Activated naive CD4-positive, alpha-beta T cell treated with anti-CD3 and anti-CD28 coated beads, Interleukin-2, amount 50 U/mL, for 16 hours (primary cell): ENCODE data around the gene CCDC183.
"Not testable (repeated sequence)": the region's sequence is repeated elsewhere in the genome, so short reads cannot be mapped to it uniquely, and the experiment has no call there.

Source experiments
- DNase-seq: peaks from one replicate; pipeline ENCODE4 v3.0.0-alpha.2; 2020

CCDC183 gene

DNA sequence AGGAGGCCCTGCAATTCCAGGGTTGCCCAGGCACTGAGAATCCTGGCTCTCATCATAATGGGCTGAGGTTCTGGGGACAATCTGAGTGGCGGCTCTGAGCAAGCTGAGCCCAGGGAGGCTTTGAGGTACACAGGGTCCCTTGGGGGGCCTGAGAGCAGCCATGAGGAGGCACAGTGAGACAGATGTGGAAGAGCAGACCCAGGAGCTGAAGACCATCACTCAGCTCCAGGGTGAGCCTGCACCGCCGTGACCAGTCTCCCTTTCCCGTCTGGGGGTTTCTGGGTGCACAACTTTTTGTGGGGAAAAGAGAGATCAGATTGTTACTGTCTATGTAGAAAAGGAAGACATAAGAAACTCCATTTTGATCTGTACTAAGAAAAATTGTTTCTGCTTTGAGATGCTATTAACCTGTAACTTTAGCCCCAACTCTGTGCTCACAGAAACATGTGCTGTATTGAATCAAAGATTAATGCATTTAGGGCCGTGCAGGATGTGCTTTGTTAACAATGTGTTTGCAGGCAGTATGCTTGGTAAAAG is at the start of gene CCDC183:
Gene CCDC183 (plus strand): TSS at position 101 of the 537 bp plus-strand sequence. CDS start 60 bp downstream, at position 161.
- DNase-seq, result no peak

DNA sequence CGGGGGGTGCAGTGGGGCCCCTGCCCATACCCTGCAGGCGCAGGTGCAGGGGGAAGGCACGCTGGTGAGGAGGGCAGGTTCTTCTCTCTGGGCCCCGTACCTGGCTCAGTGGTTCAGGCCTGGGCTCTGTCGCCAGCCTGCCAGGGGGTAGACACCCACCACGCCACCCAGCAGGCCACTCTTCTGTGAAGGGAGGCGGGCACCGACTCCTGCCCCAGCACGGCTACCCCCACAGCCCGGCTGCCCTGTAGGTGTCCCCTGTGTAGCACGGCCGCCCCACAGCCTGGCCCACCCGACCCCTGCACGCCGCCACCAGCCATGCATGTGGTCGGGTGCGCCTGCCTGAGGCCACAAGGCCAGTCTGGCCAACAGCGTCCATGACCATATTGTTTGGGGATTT is 49.5 kb upstream of the CCDC183 start:
- DNase-seq, result no peak

DNA sequence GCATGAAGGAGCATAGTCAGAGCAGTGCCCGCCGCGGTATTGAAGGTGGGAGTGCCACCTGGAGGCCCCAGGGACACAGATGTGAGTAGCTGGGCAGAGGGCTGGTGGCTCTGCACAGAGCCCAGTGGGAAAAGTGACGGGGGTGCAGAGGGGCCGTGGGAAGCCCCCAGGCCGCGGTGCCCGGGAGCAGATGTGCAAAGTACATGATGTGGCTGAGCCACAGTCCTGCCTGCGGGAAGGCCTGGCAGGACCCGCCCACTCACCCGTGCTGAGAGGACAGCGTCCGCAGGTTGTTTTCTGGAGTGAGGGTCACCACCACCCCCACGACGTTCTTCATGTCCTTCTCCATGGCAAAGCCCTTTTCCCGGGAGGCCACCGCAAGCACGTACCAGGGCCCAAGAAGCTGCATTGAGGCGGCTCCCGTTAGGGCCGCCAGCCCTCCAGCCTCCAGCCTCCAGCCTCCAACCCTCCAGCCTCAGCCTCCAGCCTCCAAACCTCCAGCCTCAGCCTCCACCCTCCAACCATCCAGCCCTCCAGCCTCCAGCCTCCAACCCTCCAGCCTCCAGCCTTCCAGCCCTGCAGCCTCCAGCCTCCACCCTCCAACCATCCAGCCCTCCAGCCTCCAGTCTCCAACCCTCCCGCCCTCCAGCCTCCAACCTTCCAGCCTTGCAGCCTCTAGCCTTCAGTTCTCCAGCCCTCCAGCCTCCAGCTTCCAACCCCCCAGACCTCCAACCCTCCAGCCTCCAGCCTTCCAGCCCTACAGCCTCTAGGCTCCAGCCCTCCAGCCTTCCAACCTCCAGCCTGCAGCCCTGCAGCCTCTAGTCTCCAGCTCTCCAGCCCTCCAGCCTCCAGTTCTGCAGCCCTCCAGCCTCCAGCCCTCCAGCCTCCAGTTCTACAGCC is 48.7 kb upstream of the CCDC183 start:
- DNase-seq, result no peak

DNA sequence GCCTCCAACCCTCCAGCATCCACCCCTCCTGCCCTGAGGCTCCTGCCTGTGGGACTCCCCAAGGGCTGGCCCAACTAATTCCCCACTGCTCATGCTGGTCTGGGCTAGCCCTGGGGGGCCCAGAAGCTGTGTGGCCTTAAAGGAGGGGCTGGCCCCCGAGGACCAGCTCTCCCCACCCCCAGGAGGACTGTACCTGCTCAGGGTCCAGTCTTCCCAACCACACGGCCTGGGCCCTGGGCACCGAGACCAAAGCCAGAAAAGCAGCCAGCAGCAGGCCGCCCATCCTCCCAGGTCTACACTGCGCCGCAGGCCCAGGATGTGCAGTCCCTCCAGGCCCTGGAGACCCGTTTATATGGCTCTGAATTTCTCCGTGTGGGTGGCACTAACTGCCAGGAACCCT is 47.9 kb upstream of the CCDC183 start, which contains the start of gene LCN6:
Gene LCN6 (minus strand): TSS at position 325 of the 400 bp plus-strand sequence. CDS start 42 bp downstream, at position 283.
- no peak for DNase-seq

DNA sequence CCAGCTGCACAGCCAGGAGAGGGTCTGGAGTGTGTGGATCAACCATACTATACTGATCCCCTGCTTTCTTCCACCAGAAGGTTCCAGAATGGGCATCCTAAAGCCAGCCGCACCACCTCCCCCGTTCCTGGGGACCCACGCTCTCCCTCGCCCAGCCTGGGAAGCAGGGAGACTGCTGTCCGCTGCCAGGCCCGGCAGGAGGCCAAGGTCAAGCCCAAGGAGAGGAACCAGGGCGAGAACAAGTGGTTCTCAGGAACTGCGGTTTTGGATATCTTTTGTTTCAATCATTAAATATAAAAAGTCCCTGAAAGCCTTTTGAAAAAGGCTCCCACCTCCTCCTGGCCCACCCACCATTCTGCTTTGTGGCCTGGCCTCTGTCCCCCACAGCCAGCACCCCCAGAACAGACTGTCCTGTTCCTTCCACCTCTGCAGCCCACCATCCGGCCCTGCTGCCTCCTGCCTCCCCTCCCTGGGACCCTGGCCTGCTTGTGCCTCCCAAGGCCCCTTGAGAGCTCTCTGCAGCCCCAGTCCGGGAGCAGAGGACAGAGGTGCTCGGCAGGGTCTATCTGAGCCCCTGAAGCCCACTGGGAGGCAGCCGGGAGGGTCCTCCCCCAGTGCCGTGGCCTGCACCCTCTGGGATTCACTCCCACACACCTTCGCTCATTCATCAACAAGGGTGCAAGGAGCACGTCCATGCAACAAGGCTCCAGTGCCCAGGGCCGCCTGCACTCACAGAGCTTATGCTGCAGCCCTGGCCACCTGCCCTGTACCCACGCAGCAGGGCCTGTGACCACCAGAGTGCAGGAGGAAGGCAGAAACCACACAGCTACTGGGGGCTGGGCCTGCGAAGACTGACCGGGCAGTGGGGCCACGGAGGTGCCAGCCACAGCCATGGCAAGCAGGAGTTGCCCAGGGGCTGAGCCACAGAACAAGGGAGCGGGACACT is 47.2 kb upstream of the CCDC183 start:
- no peak for DNase-seq

DNA sequence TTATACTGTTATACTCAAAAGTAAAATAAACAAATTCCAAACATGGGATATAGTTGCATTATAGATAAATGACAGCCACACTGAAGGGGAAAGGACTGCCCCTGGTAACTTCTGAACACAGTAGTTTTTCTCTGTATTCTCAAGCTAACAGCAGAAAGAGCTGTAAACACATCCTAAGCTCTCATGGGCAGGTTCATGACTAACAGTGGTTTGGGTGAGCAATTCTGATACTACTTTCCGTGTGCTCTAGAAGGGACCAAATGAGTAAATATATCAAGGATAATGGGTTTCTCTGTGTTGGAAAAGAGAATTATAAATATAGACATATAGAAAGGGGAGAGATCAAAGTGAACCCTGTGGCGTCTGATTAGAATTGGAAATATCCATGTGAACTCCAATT is 45.6 kb upstream of the CCDC183 start:
- DNase-seq, result no peak

DNA sequence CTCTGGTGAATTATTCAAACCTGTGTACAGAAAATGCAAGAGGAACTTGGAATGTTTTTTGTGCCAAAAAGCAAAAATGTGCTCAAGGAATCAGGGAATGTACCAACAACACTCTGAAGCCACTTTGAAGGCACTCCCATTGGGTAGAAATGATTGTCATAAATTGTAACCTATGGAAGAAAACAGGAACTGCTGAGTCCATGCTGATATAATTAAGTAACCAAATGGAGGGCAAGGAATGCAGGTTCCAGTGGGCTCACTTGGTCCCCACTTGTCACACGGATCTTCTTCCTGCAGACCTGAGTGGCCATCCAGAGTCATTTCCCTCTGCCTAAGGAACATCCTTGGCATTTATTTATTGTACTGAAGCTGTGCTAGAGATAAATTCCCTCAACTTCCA is 44.9 kb upstream of the CCDC183 start:
- no peak for DNase-seq

DNA sequence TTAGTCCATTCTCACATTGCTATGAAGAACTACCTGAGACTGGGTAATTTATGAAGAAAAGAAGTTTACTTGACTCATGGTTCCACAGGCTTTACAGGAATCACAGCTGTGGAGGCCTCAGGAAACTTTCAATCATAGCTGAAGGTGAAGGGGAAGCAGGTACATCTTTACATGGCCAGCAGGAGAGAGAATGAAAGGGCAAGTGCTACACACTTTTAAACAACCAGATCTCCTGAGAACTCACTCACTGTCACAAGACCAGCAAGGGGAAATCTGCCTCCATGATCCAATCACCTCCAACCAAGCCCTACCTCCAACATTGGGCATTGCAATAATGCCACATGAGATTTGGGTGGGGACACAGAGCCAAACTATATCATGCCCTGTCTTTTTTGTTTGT is 44.3 kb upstream of the CCDC183 start:
- DNase-seq, result no peak

DNA sequence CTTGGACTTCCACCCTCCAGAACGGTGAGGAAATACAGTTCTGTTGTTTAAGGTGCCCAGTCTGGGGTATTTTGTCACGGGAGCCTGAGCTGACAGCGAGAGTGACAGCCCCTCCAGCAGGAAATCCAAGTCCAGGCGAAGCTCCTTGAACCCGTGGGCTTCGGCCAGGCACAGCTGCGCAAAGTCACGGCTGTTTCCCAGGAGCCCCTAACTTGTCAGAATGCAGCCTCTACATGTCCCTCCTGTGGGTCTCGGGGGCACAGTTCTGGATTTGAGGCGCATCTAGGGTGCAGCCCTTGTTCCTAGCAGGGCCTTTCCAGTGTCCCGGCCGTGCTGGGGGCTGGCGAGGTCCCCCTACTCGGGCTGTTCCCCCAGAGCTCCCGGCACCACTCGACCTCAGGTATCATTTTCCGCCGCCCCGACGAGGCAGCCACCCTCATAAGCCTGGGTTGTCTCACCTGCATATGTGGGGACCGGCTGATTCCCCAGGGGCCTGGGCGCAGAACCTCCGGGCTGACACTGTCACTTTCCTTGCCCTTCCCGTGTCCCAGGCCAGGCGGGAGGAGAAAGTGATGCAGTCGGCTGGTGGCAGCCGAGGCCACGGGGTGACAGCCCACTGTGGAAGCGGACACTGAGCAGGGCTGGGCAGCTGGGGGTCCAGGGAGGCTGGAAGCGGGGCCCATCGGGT is 42.6 kb upstream of the CCDC183 start:
- DNase-seq, result no peak

DNA sequence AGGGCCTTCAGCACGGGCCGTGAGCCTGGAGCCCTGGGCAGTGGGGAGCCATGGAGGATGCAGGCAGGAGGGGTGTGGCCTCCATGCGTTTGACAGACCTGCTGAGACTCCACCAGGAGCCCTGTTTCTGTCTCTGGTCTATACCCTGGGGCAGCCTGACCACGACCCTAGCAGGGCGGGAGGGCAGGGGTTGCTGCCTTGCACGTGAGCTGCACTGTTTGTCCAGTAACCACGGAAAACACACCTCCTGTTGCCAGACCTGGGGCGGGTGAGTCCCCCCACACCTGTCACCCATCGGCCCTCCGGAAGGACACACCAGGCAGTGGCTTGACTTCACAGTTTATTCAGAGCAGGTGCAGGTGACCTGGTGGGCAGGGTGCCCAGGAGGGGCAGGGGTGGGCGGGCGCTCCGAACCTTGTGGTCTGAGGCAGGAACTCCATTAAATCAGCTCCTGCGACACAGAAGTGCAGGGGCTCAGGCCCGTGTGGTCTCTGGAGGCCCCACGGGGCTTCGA is 42.0 kb upstream of the CCDC183 start:
- DNase-seq, result no peak

DNA sequence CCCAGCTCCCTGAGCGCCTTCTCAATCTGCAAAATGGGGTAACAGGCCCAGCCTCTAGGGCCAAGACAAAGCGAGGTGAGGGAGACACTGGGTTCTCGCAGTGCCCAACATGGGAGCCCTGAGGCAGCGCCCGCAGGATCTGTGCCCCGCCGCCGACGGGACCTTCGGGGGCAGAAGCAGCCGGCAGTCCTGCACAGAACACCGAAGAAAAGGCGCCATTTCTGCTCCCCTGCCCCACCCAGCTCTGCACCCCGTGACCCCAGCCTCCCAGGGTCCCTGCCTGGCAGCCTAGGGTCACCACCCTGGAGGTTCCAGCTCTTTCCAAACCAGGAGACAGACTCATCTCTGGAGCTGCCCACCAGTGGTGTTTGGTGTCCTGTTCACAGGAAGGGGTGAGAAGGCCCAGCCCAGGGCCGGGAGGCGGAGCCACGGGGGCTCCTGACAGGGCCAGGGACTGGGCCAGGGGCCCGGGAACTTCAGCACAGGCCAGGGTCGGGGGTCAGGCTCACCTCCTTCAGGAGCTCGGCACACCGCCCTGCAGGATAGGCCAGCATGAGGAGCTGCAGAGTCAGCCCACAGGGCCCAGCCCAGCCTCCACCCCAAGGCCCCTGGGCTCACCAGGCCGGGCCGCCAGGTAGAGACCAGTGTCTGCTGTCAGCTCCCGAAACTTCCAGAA is 41.4 kb upstream of the CCDC183 start:
- no peak for DNase-seq

DNA sequence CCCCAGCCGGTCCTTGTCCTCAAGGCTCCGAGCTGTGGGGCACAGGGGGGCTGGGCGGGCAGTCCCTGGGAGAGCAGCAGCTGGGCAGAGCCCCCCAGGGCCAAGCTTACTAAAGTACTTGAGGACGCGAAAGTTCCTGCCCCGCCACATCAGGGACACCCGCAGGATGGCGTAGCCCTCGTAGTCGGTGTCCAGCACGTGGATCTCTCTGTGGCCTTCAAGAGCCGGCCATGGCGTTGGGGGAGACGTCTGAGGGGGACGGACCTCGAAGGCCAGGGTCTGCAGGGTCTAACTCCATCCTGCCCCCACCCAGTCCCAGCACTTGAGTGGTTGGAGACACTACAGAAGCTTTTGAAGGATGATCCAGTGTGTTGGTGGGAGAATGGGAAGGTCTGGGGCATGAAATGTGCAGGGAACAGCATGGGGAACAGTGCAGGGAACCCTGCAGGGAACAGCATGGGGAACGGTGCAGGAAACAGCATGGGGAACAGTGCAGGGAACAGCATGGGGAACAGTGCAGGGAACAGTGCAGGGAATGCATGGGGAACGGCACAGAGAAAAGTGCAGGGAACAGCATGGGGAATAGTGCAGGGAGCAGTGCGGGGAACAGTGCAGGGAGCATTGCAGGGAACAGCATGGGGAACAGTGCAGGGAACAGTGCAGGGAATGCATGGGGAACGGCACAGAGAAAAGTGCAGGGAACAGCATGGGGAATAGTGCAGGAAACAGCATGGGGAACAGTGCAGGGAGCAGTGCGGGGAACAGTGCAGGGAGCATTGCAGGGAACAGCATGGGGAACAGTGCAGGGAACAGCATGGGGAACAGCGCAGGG is 40.6 kb upstream of the CCDC183 start:
- not testable (repeated sequence) for DNase-seq

DNA sequence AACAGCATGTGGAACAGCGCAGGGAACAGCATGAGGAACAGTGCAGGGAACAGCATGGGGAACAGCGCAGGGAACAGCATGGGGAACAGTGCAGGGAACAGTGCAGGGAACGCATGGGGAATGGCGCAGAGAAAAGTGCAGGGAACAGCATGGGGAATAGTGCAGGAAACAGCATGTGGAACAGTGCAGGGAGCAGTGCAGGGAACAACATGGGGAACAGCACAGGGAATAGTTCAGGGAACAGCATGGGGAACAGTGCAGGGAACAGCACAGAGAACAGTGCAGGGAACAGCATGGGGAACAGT is 40.1 kb upstream of the CCDC183 start:
- no peak for DNase-seq

DNA sequence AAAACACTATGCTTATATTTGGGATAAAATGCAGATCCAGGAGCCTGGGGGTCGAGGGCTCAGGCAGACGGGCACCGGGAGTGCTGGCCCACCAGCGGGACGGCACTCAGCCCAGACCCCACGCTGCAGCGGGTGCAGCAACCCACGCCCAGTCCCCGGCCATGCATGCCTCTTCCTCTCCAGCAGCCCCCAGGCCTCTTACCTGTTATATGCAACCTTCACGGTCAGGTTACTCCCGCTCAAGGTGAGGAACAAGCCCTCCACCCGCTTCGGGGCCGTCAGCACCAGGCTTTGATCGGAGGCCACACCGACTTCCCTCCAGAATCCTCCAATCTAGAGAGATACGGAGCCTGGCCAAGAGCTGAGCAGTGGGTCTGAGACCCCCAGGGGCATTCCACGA is 39.3 kb upstream of the CCDC183 start:
- no peak for DNase-seq

DNA sequence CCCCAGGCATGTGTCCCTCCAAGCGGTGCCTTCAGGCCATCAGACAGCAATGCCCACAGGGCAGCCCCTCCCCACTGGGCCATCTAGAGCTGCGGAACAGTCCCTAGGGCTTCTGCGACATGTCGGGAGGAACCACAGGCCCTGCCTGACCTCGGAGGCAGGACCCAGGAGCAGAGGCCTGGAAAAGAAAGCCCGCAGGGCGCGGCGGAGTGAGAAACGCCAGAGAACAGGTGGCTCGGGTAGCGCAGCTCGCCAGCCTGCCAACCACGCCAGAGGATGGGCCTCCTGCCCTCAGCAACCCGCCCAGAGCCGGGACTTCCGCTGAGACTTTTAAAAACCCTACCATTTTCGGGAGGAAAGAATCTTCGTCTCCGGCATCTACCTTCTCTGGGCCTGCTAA is 38.8 kb upstream of the CCDC183 start:
- no peak for DNase-seq

DNA sequence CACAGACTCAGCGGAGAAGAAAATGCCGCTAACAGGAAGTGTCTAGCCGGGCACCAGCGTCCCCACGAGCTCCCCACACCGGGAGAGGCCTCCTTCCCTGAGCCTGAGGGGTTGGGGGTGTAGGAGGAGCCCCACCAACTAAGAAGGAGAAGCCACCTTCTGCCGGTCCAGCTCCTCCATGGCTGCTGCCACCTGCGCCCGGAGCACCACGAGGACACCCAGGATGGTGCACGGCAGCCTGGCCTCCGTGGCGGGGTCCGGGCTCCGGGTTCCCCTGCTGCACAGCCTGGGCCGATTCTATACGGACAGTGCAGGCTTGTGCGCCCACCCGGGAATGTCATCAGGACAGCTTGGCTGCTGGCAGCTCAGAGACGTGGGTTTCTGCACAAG is 38.4 kb upstream of the CCDC183 start:
- no peak for DNase-seq

DNA sequence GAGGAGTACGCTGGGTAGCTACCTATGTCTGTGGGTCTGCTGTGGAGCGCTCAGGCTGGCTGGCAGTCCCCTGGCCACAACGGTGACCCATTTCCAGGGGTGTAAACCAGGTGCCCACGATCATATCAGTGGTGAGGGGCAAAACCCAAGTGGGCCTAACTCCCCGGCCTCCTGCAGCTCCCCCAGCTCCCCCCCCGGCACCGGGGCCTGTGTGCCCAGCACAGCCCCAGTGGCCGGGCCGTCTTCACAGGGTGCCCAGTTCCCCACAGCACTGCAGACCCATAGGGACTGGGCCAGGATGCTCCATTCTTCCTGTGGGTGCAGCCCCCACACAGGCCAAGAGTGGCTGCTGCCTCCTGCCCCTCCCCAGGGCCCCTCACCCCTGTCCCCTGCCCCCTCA is 37.1 kb upstream of the CCDC183 start:
- DNase-seq, result no peak

DNA sequence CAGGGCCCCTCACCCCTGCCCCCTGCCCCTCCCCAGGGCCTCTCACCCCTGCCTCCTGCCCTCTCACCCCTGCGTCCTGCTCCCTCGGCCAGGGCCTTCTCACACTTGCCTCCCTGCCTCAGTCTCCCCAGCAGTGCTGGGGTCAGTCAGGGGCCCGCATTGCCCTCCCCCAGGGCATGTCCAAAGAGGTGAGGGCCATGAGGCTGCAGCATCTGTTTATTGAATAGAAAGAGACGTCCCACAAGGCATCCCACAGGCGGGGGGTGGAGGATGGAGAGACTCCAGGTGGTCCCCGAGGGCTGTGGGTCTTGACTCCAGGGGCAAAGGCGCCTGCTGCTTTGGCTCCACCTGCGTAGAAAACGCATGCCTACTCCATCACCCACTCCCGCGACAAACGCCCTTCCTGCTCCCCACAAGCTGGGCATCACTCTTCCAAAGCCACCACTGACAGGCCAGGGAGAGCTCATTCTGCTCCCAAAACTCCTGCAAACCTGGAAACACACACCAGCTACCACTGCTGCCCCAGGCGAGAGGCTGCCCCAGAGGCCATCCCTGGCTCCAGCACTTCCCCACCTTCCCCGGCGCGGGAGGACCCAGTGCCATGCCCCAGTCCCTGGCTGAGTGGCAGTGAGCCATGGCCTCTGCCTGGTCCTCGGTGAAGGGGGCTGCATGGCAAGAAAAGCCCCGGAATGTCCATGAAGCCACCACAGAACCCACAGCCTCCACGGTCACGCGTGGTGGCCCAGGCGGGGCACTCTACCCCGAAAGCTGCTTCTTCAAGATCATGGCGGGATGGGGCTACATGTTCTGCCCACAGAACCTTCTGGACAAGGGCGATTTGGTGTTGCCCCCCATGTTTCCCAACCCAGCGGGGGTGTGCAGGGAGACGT is 36.5 kb upstream of the CCDC183 start:
- no peak for DNase-seq

DNA sequence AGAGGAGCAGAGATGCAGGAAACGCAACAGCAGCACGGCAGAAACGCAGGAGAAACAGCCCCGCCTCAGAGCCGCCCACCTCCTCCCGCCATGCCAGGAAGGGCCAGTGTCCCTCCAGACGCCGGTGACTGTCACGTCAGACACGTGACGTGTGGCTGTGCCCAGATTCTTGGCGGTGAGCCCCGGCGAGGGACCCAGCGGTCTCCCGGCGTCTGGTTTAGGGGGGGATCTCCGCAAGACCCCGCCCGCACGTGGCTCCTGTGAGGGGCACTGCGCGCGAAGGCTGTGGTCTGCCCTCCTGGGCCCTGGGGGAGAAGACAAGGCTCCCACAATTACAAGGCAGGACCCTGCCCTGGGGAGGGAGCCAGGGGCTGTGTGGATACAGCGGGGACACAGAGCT is 35.7 kb upstream of the CCDC183 start:
- DNase-seq, result no peak
